Astrocyte (in vitro differentiated cells and primary cell): ENCODE measurements around the gene GPATCH2L.

ENCODE experiments used
- EZH2 ChIP-seq: IDR thresholded peaks from 2 replicates; pipeline ENCODE4 v1.6.1; 2012; ENCODE audit warnings: mild to moderate bottlenecking, low read length, inconsistent platforms; ENCODE audit not compliant: insufficient read depth
- TF ChIP-seq, protein P1 (sequence below): IDR thresholded peaks from 2 replicates; pipeline ENCODE4 v1.5.1; 2011; ENCODE audit warnings: low read depth, mild to moderate bottlenecking, inconsistent platforms, low read length, moderate library complexity; ENCODE audit not compliant: insufficient read depth

DNA sequence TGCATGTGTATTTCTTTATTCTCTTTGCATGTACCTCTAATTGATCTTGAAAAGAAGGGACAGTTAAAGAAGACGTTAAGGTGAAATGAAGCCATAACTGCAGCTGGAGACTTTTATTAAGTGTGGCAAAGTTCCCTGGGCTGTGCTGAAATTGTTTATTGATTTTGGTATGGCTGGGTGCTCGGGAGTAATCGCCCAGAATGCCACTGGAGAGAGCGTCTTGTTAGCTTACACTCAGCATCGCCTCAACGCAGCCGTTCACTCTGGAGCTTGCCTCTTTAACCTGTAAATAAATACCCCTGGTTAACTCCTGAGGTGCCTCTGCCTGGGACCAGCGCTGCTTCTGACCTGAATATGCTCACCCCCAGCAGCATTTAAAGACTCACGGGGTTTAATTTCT lies 98.6 kb downstream of the GPATCH2L start:
- TF ChIP-seq, protein P1, sequence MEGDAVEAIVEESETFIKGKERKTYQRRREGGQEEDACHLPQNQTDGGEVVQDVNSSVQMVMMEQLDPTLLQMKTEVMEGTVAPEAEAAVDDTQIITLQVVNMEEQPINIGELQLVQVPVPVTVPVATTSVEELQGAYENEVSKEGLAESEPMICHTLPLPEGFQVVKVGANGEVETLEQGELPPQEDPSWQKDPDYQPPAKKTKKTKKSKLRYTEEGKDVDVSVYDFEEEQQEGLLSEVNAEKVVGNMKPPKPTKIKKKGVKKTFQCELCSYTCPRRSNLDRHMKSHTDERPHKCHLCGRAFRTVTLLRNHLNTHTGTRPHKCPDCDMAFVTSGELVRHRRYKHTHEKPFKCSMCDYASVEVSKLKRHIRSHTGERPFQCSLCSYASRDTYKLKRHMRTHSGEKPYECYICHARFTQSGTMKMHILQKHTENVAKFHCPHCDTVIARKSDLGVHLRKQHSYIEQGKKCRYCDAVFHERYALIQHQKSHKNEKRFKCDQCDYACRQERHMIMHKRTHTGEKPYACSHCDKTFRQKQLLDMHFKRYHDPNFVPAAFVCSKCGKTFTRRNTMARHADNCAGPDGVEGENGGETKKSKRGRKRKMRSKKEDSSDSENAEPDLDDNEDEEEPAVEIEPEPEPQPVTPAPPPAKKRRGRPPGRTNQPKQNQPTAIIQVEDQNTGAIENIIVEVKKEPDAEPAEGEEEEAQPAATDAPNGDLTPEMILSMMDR, result no peak
- no peak for TF ChIP-seq EZH2
